SK-N-MC (cell line): ENCODE measurements around the gene SLC7A10.

Experiments
- DNase-seq: peaks from one replicate; pipeline ENCODE4 v3.0.0-alpha.2; 2011; ENCODE audit warnings: low read depth, low spot score
- H3K27ac ChIP-seq: fragments of 200-600 bp; sonication (generic); 2 replicates; pipeline ENCODE4 v1.5.1; 2016; ENCODE audit warnings: mixed run types
- H3K36me3 ChIP-seq: fragments of 200-600 bp; sonication (generic); 2 replicates; pipeline ENCODE4 v1.6.1; 2017; ENCODE audit warnings: antibody characterized with exemption, low read length, mixed read lengths; ENCODE audit not compliant: insufficient read depth
- H3K4me3 ChIP-seq: fragments of 200-600 bp; sonication (generic); 2 replicates; pipeline ENCODE4 v1.5.1; 2016
- H3K9ac ChIP-seq: fragments of 200-600 bp; sonication (generic); 2 replicates; pipeline ENCODE4 v1.8.0; 2017; ENCODE audit warnings: mixed run types, mixed read lengths; ENCODE audit not compliant: insufficient read length
- H3K9me3 ChIP-seq: fragments of 200-600 bp; sonication (generic); 2 replicates; pipeline ENCODE4 v1.6.1; 2017; ENCODE audit warnings: low read depth, mild to moderate bottlenecking, antibody characterized with exemption, low read length, moderate library complexity, mixed read lengths
- EZH2 ChIP-seq: fragments of 200-600 bp; sonication (generic); IDR thresholded peaks from one replicate; pipeline ENCODE4 v1.6.1; 2017; ENCODE audit warnings: antibody characterized with exemption
- FOXP2 ChIP-seq: optimal IDR thresholded peaks from 2 replicates; pipeline ENCODE3; 2011; ENCODE audit warnings: mild to moderate bottlenecking, moderate library complexity; ENCODE audit not compliant: insufficient read depth; ENCODE audit errors: extremely low read length, control extremely low read depth
- POLR2AphosphoS5 ChIP-seq: IDR thresholded peaks from 2 replicates; pipeline ENCODE4 v1.6.1; 2012; ENCODE audit warnings: mild to moderate bottlenecking, low read depth, low read length, borderline replicate concordance

The SLC7A10 gene

DNA sequence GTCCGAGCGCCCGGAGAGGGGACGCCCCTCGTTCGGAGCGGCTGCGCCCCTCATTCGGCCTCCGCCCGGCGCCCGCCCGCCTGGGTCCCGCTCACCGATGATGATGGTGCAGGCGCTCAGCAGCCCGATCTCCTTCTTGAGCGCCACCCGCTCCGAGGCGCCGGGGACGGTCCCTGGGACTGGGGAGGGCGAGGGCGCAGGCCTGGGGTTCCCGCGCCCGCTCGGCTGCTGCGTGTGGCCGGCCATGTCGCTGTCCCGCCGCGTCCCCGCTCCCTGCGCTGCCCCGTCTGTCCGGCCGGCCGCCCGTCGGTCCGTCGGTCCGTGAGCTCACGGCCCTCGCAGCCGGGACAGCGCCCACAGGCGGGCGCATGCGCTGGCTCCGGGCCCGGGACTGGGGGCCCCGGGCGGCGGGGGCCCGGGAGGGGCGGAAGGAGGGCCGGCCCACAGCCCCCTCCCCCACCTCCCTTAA lies at the start of gene SLC7A10:
TSS of gene SLC7A10 (minus strand) at position 393 of the 469 bp plus-strand sequence. CDS start at position 246, 147 bp downstream.
- H3K9me3 ChIP-seq: no peaks in the 10 kb centered on the region; the same call in 1 of the 2 replicates
- H3K4me3 ChIP-seq: peak within 1 kb of the TSS; percentile 69
- H3K27ac ChIP-seq: no peak within 1 kb of the TSS
- no peak for DNase-seq
- TF ChIP-seq FOXP2 (no peak), POLR2AphosphoS5 (no peak), EZH2 (no peak)
- H3K9ac ChIP-seq: no peak within 1 kb of the TSS
- H3K36me3 ChIP-seq: no peaks in the 10 kb centered on the region

DNA sequence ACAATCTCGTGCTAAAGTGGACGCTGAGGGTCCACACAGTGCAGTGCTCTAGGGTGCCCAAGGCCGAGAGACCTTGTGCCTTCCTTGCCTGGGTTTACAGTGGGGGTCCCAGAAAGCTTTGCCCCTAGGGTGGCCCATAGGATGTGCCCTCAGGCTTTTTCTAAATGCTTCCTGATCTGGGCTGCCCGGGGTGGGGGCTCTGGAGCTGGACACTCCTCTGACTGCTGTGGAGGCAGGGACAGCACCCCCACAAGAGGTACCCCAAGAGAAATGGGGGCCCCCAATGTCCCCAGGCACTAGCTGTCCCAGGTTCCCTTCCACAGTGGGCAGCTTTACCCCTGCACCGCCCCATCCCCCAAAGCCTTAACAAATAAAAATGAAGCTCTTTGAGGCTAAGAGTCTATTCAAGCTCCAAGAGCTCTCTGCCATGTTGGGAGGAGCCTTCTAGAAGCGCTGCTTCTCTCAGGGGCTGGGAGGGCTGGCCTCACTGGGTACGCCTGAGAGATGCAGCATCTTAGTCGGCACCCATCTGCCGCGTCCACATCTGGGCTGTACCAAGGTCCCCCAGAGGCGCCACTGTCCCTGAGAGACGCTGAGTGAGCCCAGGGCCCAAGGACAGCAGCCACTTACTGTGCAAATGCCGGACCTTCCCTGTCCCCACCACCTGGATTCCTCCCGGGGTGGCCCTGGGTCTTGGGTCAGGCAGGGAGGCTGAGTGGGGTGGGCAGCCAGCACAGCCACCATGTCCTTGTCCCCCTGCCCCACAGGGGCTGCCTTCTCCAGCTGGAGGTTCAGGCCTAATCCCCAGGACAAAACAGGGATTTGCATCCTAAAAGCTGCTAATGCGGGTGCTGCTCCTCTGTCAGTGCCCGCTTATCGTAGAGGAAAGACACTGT lies 49.3 kb upstream of the SLC7A10 start:
- H3K4me3 ChIP-seq: no peak overlapping the region
- H3K9me3 ChIP-seq: no peaks in the 10 kb centered on the region
- no peak overlapping the region for H3K9ac ChIP-seq
- H3K27ac ChIP-seq: no peak overlapping the region
- H3K36me3 ChIP-seq: no peaks in the 10 kb centered on the region
- TF ChIP-seq FOXP2 (no peak), POLR2AphosphoS5 (no peak), EZH2 (no peak)
- DNase-seq: no peak

DNA sequence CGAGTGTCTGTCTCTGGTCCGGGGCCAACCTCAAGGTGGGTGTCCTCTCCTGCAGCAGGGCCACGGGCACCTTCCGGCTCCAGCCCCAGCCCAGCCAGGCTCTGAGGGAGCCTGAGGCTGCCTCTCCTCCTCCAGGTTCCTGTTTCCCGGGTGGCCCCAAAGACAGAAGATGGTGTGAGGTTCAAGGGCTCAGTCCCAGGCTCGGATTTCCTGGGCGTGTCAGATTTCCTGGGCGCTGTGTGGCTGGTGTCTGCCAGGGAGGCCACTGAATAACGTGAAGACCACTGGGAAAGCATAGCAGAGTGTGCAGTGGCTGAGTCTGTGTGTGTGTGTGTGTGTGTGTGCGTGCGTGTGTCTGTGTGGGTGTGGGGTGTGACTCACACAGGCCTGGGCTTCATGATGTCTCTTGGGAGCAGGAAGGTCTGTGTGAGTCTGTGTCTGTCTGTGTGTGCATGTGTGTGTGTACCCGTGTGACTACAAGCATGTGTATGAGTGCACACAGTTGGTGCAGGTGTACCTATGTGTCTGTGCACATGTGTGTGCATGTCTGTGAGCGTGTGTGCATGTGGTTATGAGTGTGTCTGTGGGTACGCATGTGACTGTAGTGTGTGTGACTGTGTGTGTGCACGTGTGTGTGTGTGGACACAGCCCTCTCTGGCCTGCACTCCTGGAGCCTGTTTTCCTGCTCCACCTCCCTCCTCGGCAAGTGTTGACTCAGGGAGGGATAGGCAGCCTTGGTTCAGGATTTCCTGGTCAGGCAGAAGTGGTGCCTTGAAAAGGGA lies 48.4 kb upstream of the SLC7A10 start:
- DNase-seq: no peak
- no peak overlapping the region for H3K27ac ChIP-seq
- H3K9me3 ChIP-seq: no peaks in the 10 kb centered on the region

DNA sequence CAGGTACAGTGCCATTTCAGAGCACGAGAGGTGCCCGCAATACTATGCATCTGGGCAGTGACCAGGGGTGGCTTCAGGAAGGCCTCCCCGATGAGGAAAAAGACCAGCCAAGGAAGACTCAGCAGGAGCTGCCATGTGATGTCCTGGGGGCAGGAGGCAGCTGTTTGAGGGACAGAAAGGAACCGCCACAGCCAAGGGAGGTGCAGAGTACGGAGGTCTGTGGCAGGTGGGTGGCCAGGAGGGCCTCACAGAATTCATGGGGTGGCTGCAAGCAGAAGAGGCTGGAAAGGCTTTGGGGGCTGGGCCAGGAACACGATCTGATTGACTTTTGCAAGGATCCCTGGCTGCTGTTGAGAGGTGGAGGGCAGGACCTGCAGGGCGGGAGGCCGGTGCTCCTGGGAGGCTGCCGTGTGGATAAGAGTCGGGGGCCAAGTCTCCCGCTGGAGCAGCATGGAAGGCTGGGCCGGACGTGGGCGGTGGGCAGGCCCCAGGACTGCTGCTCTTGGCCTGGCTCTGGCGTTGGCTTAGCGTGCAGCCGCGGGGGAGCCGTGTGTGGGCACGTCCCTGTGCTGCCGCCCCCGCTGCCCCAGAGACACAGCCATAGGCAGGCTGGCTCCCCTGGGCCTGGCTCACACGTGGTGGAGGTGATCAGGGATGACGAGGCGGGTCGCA lies 47.6 kb upstream of the SLC7A10 start:
- H3K9ac ChIP-seq: no peak overlapping the region
- no peak overlapping the region for H3K4me3 ChIP-seq
- no peak overlapping the region for H3K27ac ChIP-seq
- TF ChIP-seq FOXP2 (no peak), POLR2AphosphoS5 (no peak), EZH2 (no peak)
- DNase-seq: no peak
- H3K36me3 ChIP-seq: no peaks in the 10 kb centered on the region
- no peaks in the 10 kb centered on the region for H3K9me3 ChIP-seq

More for the DNA sequence above, 48.4 kb upstream of the SLC7A10 start:
- no peaks in the 10 kb centered on the region for H3K36me3 ChIP-seq
- H3K4me3 ChIP-seq: no peak overlapping the region
- peak; percentile 41; the same call in 1 of the 2 replicates for TF ChIP-seq POLR2AphosphoS5
- no peak for TF ChIP-seq EZH2
- H3K9ac ChIP-seq: no peak overlapping the region

DNA sequence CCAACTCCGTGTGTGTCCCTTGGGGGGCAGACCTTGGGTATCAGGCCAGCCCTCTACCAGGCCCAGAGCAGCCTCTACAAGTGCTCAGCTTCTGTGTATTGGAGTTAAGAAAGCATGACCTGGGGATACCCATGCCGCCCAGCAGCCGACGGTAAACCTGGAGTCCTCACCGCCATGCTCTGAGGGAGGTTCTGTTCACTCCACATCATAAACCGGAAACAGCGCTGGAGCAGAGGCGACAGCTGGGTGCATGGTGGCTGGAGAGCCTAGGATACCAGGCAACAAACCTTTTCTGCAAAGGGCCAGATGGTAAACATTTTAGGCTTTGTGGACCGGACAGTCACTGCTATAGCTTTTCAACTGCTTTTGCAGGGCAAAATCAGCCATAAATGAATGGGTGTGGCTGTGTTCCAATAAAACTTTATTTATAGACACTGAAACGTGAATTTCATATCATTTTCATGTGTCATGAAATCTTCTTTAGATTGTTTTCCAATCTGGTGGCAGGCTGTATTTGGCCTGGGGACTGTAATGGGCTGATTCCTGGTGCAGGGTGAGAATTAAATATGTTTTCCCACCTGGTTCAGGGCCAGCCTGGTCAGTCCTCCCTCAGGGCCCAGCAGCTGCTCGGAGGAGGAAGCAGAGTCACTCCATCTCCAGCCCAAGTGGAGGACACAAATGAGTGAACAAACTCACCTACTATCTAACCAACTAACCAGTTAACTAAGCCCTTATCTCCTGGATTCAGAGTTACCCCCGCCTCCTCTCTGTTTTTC lies 45.8 kb upstream of the SLC7A10 start:
- Histone ChIP-seq H3K9me3 (no peaks in the 10 kb centered on the region), H3K4me3 (no peak overlapping the region), H3K36me3 (no peaks in the 10 kb centered on the region), H3K27ac (no peak overlapping the region), H3K9ac (no peak overlapping the region)
- no peak for TF ChIP-seq FOXP2
- no peak for DNase-seq

DNA sequence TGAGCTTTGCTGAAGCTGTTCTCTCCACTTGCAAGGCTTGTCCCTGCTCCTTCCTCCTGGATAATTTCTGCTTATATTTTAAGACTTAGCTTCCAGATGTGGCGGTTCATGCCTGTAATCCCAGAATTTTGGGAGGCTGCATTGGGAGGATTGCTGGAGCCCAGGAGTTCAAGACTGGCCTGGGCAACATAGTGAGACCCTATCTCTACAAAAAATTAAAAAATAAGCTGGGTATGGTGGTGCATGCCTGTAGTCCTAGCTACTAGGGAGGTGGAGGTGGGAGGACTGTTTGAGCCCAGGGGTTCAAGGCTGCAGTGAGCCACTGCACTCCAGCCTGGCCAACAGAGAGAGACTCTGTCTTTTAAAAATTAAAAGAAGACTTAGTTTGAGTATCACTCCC lies 45.1 kb upstream of the SLC7A10 start:
- Histone ChIP-seq H3K4me3 (no peak overlapping the region), H3K36me3 (no peaks in the 10 kb centered on the region), H3K9me3 (no peaks in the 10 kb centered on the region), H3K27ac (no peak overlapping the region), H3K9ac (no peak overlapping the region)
- DNase-seq: no peak
- no peak for TF ChIP-seq FOXP2

DNA sequence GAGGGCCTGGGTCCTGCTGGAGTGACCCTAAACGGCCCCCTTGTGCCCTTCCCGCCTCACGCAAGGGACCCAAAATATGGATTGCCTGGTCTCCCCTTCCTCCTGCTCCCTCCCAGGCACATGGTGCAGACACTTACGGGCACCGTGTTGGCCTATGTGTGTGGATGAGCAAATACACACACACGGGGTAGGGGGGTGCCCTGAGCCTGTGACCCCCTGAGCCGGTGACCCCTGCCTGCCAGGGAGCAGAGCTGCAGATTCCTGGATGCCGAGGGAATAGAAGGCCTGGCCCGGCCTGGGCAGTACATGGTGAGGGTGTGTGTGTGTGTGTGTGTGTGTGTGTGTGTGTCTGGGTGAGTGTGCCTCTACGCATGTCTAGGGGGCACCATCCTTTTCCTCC lies 43.4 kb upstream of the SLC7A10 start:
- Histone ChIP-seq H3K27ac (no peak overlapping the region), H3K9me3 (no peaks in the 10 kb centered on the region), H3K4me3 (no peak overlapping the region), H3K9ac (no peak overlapping the region), H3K36me3 (no peaks in the 10 kb centered on the region)
- DNase-seq: no peak
- no peak for TF ChIP-seq FOXP2
- TF ChIP-seq EZH2: no peak
- TF ChIP-seq POLR2AphosphoS5: no peak
